ENCODE data around the gene CPAMD8.

DNA sequence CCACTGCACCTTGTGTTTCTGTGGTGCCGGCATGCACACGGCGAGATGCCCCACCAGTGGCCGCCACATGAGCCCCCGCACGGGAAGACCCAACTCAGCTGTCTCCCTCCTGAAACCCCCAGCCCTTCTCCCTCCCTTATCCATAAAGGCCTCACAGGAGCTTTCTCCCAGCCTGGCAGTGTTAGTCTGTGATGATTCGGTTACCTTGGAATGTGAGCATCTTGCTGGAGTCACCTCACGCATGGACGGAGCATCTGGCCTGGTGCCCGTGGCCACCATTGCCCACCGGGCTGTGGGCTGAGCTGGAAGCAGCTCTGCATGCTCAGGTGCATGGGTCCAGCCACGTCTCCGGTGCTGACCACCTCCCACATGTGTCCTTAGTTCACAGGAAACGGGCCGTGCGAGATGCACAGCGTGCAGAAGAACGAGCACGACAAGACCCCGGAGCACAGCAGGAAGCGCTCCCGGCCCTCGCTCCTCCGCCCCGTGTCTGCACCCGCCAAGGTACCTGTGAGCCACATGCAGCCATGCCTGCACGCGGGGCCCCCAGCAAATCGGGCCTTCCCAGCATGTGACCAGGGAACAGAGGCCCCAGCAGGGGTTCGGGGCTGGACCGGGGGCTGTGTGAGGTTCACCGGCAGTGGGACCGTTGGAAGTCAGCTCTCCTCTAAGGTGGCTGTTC is 175.4 kb downstream of the CPAMD8 start:
- TF ChIP-seq CTCF (IDR thresholded peaks at IDR 0.05) (no peak), POLR2AphosphoS5 (IDR thresholded peaks at IDR 0.05) (no peak)

Data from suprapubic skin (tissue), 3 donors.